OCI-LY1 (cell line): ENCODE data around the gene DYNAP.

Experiments
- H2AFZ ChIP-seq: fragments of 200-600 bp; sonication (generic), shearing (Covaris generic); 2 replicates; pipeline ENCODE4 v1.6.0; 2014; ENCODE audit warnings: antibody characterized with exemption, mild to moderate bottlenecking, low read length
- H3F3A ChIP-seq: fragments of 200-600 bp; sonication (generic), shearing (Covaris generic); 2 replicates; pipeline ENCODE4 v1.6.0; 2014; ENCODE audit warnings: mild to moderate bottlenecking, antibody characterized with exemption, low read length, moderate library complexity; ENCODE audit not compliant: insufficient read depth
- H3K27ac ChIP-seq: fragments of 200-600 bp; sonication (generic); 2 replicates; pipeline ENCODE4 v1.5.1; 2014; ENCODE audit warnings: low read length, mixed run types, mild to moderate bottlenecking, low read depth; ENCODE audit not compliant: poor library complexity, severe bottlenecking
- H3K27me3 ChIP-seq: fragments of 200-600 bp; sonication (generic); 2 replicates; pipeline ENCODE4 v1.6.0; 2014; ENCODE audit warnings: antibody characterized with exemption, mild to moderate bottlenecking, low read length, moderate library complexity; ENCODE audit not compliant: insufficient read depth
- H3K36me3 ChIP-seq: fragments of 200-600 bp; sonication (generic); 2 replicates; pipeline ENCODE4 v1.6.1; 2014; ENCODE audit warnings: mild to moderate bottlenecking, antibody characterized with exemption, low read length, moderate library complexity, mixed read lengths; ENCODE audit not compliant: insufficient read depth
- H3K4me1 ChIP-seq: fragments of 200-600 bp; sonication (generic); 2 replicates; pipeline ENCODE4 v1.5.1; 2014; ENCODE audit warnings: mild to moderate bottlenecking, low read length, moderate library complexity; ENCODE audit not compliant: insufficient read depth, severe bottlenecking
- H3K4me2 ChIP-seq: fragments of 200-600 bp; sonication (generic), shearing (Covaris generic); 2 replicates; pipeline ENCODE4 v1.6.1; 2014; ENCODE audit warnings: low read length
- H3K4me3 ChIP-seq: fragments of 200-600 bp; sonication (generic); 2 replicates; pipeline ENCODE4 v1.5.1; 2014; ENCODE audit warnings: low read length, low read depth, mild to moderate bottlenecking, mixed read lengths; ENCODE audit not compliant: poor library complexity, severe bottlenecking
- H3K79me2 ChIP-seq: fragments of 200-600 bp; shearing (Covaris generic); 2 replicates; pipeline ENCODE4 v1.6.1; 2016; ENCODE audit warnings: mixed run types, low read length, mixed read lengths; ENCODE audit not compliant: insufficient read depth
- H3K9ac ChIP-seq: fragments of 200-600 bp; sonication (generic), shearing (Covaris generic); 2 replicates; pipeline ENCODE4 v1.6.1; 2014; ENCODE audit warnings: mild to moderate bottlenecking, low read length, mixed read lengths
- H3K9me2 ChIP-seq: fragments of 200-600 bp; sonication (generic), shearing (Covaris generic); 2 replicates; pipeline ENCODE4 v1.6.1; 2014; ENCODE audit warnings: low read depth, mild to moderate bottlenecking, low read length, mixed read lengths
- H3K9me3 ChIP-seq: fragments of 200-600 bp; shearing (Covaris generic); 2 replicates; pipeline ENCODE4 v1.6.1; 2014; ENCODE audit warnings: low read length, mixed read lengths
- H4K20me1 ChIP-seq: fragments of 200-600 bp; sonication (generic), shearing (Covaris generic); 2 replicates; pipeline ENCODE4 v1.6.0; 2016; ENCODE audit warnings: mild to moderate bottlenecking, low read length; ENCODE audit not compliant: insufficient read depth
- CTCF ChIP-seq: fragments of 200-600 bp; sonication (generic), shearing (Covaris generic); IDR thresholded peaks from 2 replicates; pipeline ENCODE4 v1.5.1; 2017; ENCODE audit warnings: mild to moderate bottlenecking, antibody characterized with exemption, low read length, moderate library complexity, mixed read lengths
- EZH2 ChIP-seq: fragments of 200-600 bp; sonication (generic), shearing (Covaris generic); IDR thresholded peaks from 2 replicates; pipeline ENCODE4 v1.8.0; 2017; ENCODE audit warnings: borderline replicate concordance, mixed run types, mild to moderate bottlenecking, antibody characterized with exemption, low read length, moderate library complexity, mixed read lengths

DYNAP gene

DNA sequence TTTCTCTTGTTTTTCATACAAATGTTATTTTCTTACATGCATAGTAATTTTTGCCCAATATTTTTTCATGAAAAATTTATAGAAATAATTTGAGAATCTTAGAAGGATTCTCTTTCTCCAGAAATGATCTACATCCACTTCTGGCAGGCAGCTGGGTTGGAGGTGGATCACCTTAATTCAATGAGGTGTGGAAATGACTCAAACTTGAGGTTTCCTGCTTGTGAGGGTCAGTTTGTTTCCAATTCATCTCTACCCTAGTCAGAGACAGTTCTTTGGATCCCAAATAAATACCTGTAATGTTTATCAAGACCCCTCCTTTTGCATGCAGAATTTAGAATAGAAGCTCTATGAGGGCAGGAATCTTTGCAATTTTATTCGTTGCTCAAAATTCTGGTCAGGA lies 35.0 kb upstream of the DYNAP start:
- Histone ChIP-seq H3K4me2 (no peak overlapping the region), H4K20me1 (no peaks in the 10 kb centered on the region), H3K27me3 (no peaks in the 10 kb centered on the region), H3K9ac (no peak overlapping the region), H3F3A (no peaks in the 10 kb centered on the region), H3K4me3 (no peak overlapping the region), H2AFZ (no peak overlapping the region), H3K27ac (no peak overlapping the region), H3K4me1 (no peaks in the 10 kb centered on the region), H3K79me2 (no peaks in the 10 kb centered on the region), H3K36me3 (no peaks in the 10 kb centered on the region), H3K9me2 (no peaks in the 10 kb centered on the region), H3K9me3 (peaks cover 4% of the 10 kb centered on the region; the same call in 1 of the 2 replicates)
- no peak for TF ChIP-seq EZH2
- no peak for TF ChIP-seq CTCF

DNA sequence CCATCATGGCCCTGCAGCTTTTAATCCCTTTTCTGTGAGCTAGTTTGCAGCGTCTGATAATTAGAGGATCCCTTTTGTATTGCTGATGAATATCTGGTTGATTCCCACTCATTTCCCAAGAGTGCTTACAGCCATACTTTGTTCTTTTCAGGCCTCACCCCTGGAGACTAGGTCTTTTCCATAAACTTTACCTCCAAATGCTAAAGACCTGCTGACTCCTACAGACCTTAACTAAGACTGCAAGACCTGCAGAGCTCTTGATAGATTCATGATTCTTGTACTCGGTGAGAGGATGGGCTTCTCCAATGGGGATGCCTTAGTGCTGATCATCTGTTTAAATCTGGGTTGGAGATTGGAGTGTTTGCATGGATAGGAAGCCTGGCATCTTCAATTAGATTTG lies 33.1 kb upstream of the DYNAP start:
- H3K79me2 ChIP-seq, result no peaks in the 10 kb centered on the region

GRCh38 chr18:54558609-54559585 lies 32.1 kb upstream of the DYNAP start:
- TF ChIP-seq EZH2 (no peak), CTCF (peak; percentile 73)
- H4K20me1 ChIP-seq, result no peaks in the 10 kb centered on the region
- no peak overlapping the region for H3K9ac ChIP-seq

More for the DNA sequence above, 33.1 kb upstream of the DYNAP start:
- no peaks in the 10 kb centered on the region for H3K4me1 ChIP-seq
- no peak overlapping the region for H3K9ac ChIP-seq
- H3K4me2 ChIP-seq, result no peak overlapping the region
- H3F3A ChIP-seq, result no peaks in the 10 kb centered on the region
- H4K20me1 ChIP-seq, result no peaks in the 10 kb centered on the region
- no peaks in the 10 kb centered on the region for H3K27me3 ChIP-seq
- TF ChIP-seq EZH2, result no peak
- no peak for TF ChIP-seq CTCF
- H3K36me3 ChIP-seq, result no peaks in the 10 kb centered on the region
- no peak overlapping the region for H3K4me3 ChIP-seq
- no peak overlapping the region for H2AFZ ChIP-seq
- H3K9me2 ChIP-seq, result no peaks in the 10 kb centered on the region
- no peak overlapping the region for H3K27ac ChIP-seq
- H3K9me3 ChIP-seq, result no peaks in the 10 kb centered on the region

More at GRCh38 chr18:54558609-54559585, 32.1 kb upstream of the DYNAP start:
- Histone ChIP-seq H3K4me1 (no peaks in the 10 kb centered on the region), H3K4me3 (no peak overlapping the region), H3K4me2 (no peak overlapping the region), H3K9me2 (no peaks in the 10 kb centered on the region), H3K27me3 (no peaks in the 10 kb centered on the region), H3K9me3 (no peaks in the 10 kb centered on the region), H3F3A (no peaks in the 10 kb centered on the region), H3K27ac (no peak overlapping the region), H2AFZ (no peak overlapping the region), H3K79me2 (no peaks in the 10 kb centered on the region), H3K36me3 (no peaks in the 10 kb centered on the region)
